ENCODE results near the gene ZNF324. TPM values are rescaled to one million over a fixed set of nuclear protein-coding genes. Genes with fewer than 3 reads are reported as not detected.

ZNF324 gene
- total and polyA plus RNA-seq, 2 experiments from 2014 or later = 9.1 to 13.1 TPM

DNA sequence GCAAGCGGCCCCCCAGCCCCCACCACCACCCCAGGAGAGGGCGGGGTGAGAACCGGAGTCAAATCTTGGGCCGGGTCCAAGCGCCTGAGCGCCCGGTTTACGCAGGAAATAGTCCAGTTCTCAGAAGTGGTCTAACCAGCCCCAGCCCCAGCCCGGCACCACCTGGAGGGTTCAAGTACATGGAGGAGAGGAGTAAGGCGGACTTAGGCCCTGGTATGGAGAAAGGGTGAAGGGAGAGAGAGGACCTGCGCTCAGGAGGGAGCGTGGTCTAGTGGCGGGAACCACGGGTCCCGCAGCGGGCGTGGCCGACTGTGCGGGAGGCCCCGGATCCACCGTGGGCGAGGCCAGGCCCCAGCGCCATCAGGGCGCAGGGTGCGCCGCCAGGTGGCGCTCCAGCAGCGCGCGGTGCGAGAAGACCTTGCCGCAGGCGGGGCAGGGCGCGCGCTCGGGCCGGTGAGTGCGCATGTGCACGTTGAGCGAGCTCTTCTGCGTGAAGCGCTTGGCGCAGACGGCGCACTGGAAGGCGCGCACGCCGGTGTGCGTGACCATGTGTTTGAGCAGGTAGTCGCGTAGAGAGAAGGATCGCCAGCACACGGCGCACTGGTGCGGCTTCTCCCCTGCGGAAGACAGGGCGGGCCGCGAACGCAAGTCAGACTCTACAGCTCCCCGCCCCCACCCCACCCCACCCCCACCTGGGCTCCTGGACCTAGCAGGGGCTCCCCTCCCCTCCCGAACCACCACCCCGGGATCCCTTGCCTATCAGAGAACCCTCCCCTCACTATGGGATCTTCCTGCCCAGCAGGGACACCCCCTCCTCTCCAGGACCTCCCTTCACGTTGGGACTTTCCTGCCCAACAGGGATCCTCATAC is 47.0 kb downstream of the ZNF324 start:
- Histone ChIP-seq H4K20me1 (ENCODE audit: insufficient read depth, poor library complexity, severe bottlenecking) (peaks cover 5% of the 10 kb centered on the region), H3K9me3 (ENCODE audit: low read depth) (no peaks in the 10 kb centered on the region), H3K27me3 (no peaks in the 10 kb centered on the region), H3K79me2 (peaks cover 48% of the 10 kb centered on the region), H3K27ac (peak overlapping the region; percentile 82), H3K36me3 (replicated peaks; ENCODE audit: insufficient read depth, low read depth) (no peaks in the 10 kb centered on the region), H3K4me3 (no peak overlapping the region), H2AFZ (no peak overlapping the region), H3K4me1 (ENCODE audit: insufficient read depth) (peaks cover 24% of the 10 kb centered on the region), H3K9me2 (replicated peaks; ENCODE audit: insufficient read depth) (no peaks in the 10 kb centered on the region), H3K4me2 (peak overlapping the region; percentile 83)
- TF ChIP-seq, protein P1, sequence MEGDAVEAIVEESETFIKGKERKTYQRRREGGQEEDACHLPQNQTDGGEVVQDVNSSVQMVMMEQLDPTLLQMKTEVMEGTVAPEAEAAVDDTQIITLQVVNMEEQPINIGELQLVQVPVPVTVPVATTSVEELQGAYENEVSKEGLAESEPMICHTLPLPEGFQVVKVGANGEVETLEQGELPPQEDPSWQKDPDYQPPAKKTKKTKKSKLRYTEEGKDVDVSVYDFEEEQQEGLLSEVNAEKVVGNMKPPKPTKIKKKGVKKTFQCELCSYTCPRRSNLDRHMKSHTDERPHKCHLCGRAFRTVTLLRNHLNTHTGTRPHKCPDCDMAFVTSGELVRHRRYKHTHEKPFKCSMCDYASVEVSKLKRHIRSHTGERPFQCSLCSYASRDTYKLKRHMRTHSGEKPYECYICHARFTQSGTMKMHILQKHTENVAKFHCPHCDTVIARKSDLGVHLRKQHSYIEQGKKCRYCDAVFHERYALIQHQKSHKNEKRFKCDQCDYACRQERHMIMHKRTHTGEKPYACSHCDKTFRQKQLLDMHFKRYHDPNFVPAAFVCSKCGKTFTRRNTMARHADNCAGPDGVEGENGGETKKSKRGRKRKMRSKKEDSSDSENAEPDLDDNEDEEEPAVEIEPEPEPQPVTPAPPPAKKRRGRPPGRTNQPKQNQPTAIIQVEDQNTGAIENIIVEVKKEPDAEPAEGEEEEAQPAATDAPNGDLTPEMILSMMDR (IDR thresholded peaks at IDR 0.05; ENCODE audit: poor library complexity) = peak; percentile 87
- no peak for TF ChIP-seq EZH2 (IDR thresholded peaks at IDR 0.05; ENCODE audit: borderline replicate concordance)
- WGBS (ENCODE audit: low lambda C conversion rate, missing lambda C conversion rate) = 30% methylated on average over 53 of the region's 66 CpGs
- peak; percentile 96 for DNase-seq (ENCODE audit: low spot score)

DNA sequence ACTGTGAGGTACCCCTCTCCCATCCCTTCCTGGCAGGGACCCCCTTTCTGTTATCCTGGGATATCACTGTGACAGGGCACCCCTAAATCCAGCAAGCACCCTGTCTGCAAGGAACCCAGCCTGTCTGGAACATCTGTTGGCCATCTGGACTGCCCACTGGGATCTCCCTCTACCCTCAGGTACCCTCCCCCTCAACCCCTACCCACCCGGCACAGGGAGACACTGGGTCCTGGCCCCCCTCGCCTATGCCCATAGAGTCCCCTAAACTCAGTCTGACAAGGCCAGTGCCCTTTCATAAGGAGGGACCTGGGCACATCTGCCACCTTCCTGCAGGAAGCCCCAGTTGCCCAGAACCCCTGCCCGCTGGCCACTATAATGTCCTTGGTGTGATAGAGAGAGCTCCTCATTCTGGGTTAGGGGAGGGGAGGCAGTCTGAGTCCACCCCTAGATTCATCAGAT is 47.7 kb downstream of the ZNF324 start:
- H4K20me1 ChIP-seq (ENCODE audit: insufficient read depth, poor library complexity, severe bottlenecking) = peaks cover 5% of the 10 kb centered on the region
- DNase-seq (ENCODE audit: low spot score) = no peak
- no peak overlapping the region for H3K4me3 ChIP-seq
- no peaks in the 10 kb centered on the region for H3K36me3 ChIP-seq (replicated peaks; ENCODE audit: insufficient read depth, low read depth)
- peaks cover 48% of the 10 kb centered on the region for H3K79me2 ChIP-seq
- no peaks in the 10 kb centered on the region for H3K9me2 ChIP-seq (replicated peaks; ENCODE audit: insufficient read depth)
- H2AFZ ChIP-seq = no peak overlapping the region
- no peaks in the 10 kb centered on the region for H3K9me3 ChIP-seq (ENCODE audit: low read depth)
- WGBS (ENCODE audit: low lambda C conversion rate, missing lambda C conversion rate) = 89% methylated on average over 3 of the region's 3 CpGs
- peaks cover 24% of the 10 kb centered on the region for H3K4me1 ChIP-seq (ENCODE audit: insufficient read depth)
- H3K27me3 ChIP-seq = no peaks in the 10 kb centered on the region
- peak overlapping the region; percentile 43 for H3K27ac ChIP-seq
- H3K4me2 ChIP-seq = peak overlapping the region; percentile 83
- TF ChIP-seq EZH2phosphoT487 (IDR thresholded peaks at IDR 0.05; ENCODE audit: low read depth, severe bottlenecking, unreplicated experiment) (no peak), EZH2 (IDR thresholded peaks at IDR 0.05; ENCODE audit: borderline replicate concordance) (no peak)
- TF ChIP-seq, protein P1 (IDR thresholded peaks at IDR 0.05; ENCODE audit: poor library complexity) = no peak

DNA sequence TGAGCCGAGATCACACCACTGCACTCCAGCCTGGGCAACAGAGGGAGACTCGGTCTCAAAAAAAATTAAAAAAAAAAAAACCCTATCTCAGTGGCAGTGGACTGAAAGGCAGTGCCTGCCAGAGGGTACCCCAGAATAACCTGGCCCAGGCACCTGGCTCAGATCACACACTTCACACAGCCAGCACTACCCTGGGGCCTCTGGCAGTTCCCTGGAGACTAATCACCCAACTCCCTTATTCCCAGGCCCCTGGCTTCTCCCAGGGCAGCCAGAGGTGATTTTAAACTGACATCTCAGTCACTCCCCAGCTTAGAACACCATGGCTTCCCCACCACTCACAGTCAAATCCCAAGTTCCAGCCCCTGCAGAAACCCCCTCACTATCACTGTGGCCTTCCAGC is 48.4 kb downstream of the ZNF324 start:
- H3K36me3 ChIP-seq (replicated peaks; ENCODE audit: insufficient read depth, low read depth) = no peaks in the 10 kb centered on the region
- H3K27me3 ChIP-seq = no peaks in the 10 kb centered on the region
- peaks cover 5% of the 10 kb centered on the region for H4K20me1 ChIP-seq (ENCODE audit: insufficient read depth, poor library complexity, severe bottlenecking)
- H3K4me2 ChIP-seq = no peak overlapping the region
- H3K27ac ChIP-seq = no peak overlapping the region
- no peaks in the 10 kb centered on the region for H3K9me2 ChIP-seq (replicated peaks; ENCODE audit: insufficient read depth)
- TF ChIP-seq EZH2phosphoT487 (IDR thresholded peaks at IDR 0.05; ENCODE audit: low read depth, severe bottlenecking, unreplicated experiment) (no peak), EZH2 (IDR thresholded peaks at IDR 0.05; ENCODE audit: borderline replicate concordance) (no peak)
- TF ChIP-seq, protein P1 (IDR thresholded peaks at IDR 0.05; ENCODE audit: poor library complexity) = no peak
- H2AFZ ChIP-seq = no peak overlapping the region
- no peak for DNase-seq (ENCODE audit: low spot score)
- WGBS (ENCODE audit: low lambda C conversion rate, missing lambda C conversion rate) = 100% methylated on average over 2 of the region's 2 CpGs
- peaks cover 48% of the 10 kb centered on the region for H3K79me2 ChIP-seq
- peaks cover 25% of the 10 kb centered on the region for H3K4me1 ChIP-seq (ENCODE audit: insufficient read depth)
- H3K4me3 ChIP-seq = no peak overlapping the region
- H3K9me3 ChIP-seq (ENCODE audit: low read depth) = no peaks in the 10 kb centered on the region
